Kidney (tissue), 14 donors: ENCODE data around the gene SLC39A11. TPM values are rescaled to one million over a fixed set of nuclear protein-coding genes. Genes with fewer than 3 reads are reported as not detected.

Experiments used
- DNase-seq, 5 donors: peaks; one replicate each; pipeline ENCODE4 v3.0.0-alpha.2; 2013 to 2020
- FAIRE-seq: peaks from 2 replicates; lab custom pipeline; 2012; peaks lifted over from hg19 to GRCh38; lab: Jason Lieb, UNC
- H3K27ac ChIP-seq, 2 donors: one replicate each; pipeline ENCODE4 v1.7.0; 2013; ENCODE audit warnings: low read depth in 2 of 2, low read length in 2 of 2, inconsistent platforms in 1 of 2
- H3K27me3 ChIP-seq: one replicate; pipeline ENCODE4 v1.7.1; 2013; ENCODE audit warnings: low read length, inconsistent platforms; ENCODE audit not compliant: control insufficient read depth, insufficient read depth
- H3K36me3 ChIP-seq, 3 donors: one replicate each; pipeline versions ENCODE4 v1.7.0 to v1.7.1; 2013; ENCODE audit warnings: low read length in 3 of 3, control low read depth in 1 of 3, inconsistent platforms in 1 of 3; ENCODE audit not compliant: insufficient read depth in 3 of 3, control insufficient read depth in 2 of 3
- H3K4me1 ChIP-seq, 3 donors: one replicate each; pipeline versions ENCODE4 v1.7.0 to v1.7.1; 2013; ENCODE audit warnings: low read length in 3 of 3, inconsistent platforms in 1 of 3, low read depth in 1 of 3; ENCODE audit not compliant: control insufficient read depth in 2 of 3, insufficient read depth in 2 of 3
- H3K4me3 ChIP-seq, 3 donors: one replicate each; pipeline versions ENCODE4 v1.7.0 to v1.8.1; 2013; ENCODE audit warnings: low read length in 3 of 3, control low read depth in 1 of 3, inconsistent platforms in 1 of 3
- H3K9ac ChIP-seq, 3 donors: one replicate each; pipeline versions ENCODE4 v1.7.0 to v1.7.1; 2013; ENCODE audit warnings: low read length in 3 of 3, control low read depth in 1 of 3, inconsistent platforms in 1 of 3
- H3K9me3 ChIP-seq, 3 donors: one replicate each; pipeline versions ENCODE4 v1.7.0 to v1.7.1; 2013; ENCODE audit warnings: low read length in 3 of 3, control low read depth in 1 of 3, inconsistent platforms in 1 of 3; ENCODE audit not compliant: control insufficient read depth in 2 of 3, insufficient read depth in 1 of 3
- intact Hi-C: fragments of 100-400 bp; cut with DNase I; formaldehyde crosslinking; loops from one replicate; pipeline ENCODE4 v1.11.1; 2022
- polyA plus RNA-seq: library from polyadenylated mRNA; stranded (reverse); fragments of 350-450 nt; fragmentation: Illumina TruSeq; extraction: RNeasy Lipid Tissue Mini Kit (QIAGEN cat#74804); gene quantifications from one replicate; pipeline ENCODE4 v1.2.3, GENCODE V29; 2014; ENCODE audit warnings: low read depth, low replicate concordance; ENCODE audit not compliant: insufficient read depth
- total RNA-seq: library from RNA; stranded (reverse); fragmentation: NEBNext Ultra II Directional; extraction: Animal tissue kit (Norgen Biotek cat#: 25700); gene quantifications from one replicate; pipeline ENCODE4 v1.2.1, GENCODE V29; 2021
- TF ChIP-seq, protein P1 (sequence below): IDR thresholded peaks from 3 replicates; pipeline ENCODE4 v1.5.1; 2012; ENCODE audit warnings: mild to moderate bottlenecking, moderate library complexity, borderline replicate concordance; ENCODE audit not compliant: insufficient read depth; ENCODE audit errors: extremely low read depth
- donor health status: control.
- donor health status: control.
- donor health status: control.
- donor health status: control.
- donor health status: control.
- donor health status: DM: yes; HTN: yes; CAD: no.
- donor health status: Normal renal cell carcinoma (clear cell type).

Gene SLC39A11
- total and polyA plus RNA-seq, 2 donors from 2014 or later = 19.7 to 37.2 TPM

DNA sequence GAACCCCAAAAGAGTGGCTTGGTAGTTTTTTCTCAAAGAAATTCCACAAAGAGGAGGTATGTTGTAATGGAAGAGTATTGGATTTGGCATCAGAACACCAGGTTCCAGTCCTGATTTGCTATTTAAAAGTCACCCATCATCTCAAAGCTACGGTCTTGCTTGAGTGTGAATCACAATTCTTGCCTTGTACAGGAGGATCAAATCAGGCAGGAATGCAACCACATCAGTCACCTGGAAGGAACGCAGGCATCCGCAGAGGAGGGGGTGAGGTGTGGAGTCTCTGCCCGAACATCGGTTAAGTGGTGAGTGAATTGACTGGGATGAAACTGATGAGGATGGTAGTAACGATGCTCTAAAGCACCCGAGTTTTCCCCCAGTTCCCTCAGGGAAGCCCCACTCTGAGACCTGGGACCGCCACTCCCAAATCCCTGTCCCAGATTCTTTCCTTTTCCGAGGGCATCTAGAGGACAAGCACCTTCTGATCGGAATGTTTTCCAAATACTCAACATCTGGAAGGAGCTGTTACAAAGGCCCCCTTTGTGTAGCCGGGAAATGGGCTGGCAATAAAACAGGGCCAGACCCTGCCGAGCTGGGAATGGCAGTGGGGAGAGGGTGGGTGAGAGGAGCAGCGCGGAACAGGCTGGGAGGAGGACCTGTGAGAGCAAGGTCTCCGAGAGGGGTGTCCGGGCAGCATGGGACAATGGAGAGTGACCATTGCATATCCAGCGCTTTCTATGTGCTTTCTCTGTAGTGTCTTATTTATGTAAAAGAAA is 469.6 kb downstream of the SLC39A11 start:
- TF ChIP-seq, protein P1, sequence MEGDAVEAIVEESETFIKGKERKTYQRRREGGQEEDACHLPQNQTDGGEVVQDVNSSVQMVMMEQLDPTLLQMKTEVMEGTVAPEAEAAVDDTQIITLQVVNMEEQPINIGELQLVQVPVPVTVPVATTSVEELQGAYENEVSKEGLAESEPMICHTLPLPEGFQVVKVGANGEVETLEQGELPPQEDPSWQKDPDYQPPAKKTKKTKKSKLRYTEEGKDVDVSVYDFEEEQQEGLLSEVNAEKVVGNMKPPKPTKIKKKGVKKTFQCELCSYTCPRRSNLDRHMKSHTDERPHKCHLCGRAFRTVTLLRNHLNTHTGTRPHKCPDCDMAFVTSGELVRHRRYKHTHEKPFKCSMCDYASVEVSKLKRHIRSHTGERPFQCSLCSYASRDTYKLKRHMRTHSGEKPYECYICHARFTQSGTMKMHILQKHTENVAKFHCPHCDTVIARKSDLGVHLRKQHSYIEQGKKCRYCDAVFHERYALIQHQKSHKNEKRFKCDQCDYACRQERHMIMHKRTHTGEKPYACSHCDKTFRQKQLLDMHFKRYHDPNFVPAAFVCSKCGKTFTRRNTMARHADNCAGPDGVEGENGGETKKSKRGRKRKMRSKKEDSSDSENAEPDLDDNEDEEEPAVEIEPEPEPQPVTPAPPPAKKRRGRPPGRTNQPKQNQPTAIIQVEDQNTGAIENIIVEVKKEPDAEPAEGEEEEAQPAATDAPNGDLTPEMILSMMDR = no peak
- DNase-seq (peak in 3 of 5 donors; percentile 27 to 41 (median 40)), FAIRE-seq (no peak)
- Histone ChIP-seq H3K4me1 (peaks cover 0 to under 1% (median 0%) of the 10 kb centered on the region in 3 donors), H3K9ac (no peak overlapping the region), H3K36me3 (no peaks in the 10 kb centered on the region), H3K27ac (no peak overlapping the region), H3K27me3 (no peaks in the 10 kb centered on the region), H3K9me3 (no peaks in the 10 kb centered on the region), H3K4me3 (no peak overlapping the region)
- intact Hi-C loops = no loop called here

DNA sequence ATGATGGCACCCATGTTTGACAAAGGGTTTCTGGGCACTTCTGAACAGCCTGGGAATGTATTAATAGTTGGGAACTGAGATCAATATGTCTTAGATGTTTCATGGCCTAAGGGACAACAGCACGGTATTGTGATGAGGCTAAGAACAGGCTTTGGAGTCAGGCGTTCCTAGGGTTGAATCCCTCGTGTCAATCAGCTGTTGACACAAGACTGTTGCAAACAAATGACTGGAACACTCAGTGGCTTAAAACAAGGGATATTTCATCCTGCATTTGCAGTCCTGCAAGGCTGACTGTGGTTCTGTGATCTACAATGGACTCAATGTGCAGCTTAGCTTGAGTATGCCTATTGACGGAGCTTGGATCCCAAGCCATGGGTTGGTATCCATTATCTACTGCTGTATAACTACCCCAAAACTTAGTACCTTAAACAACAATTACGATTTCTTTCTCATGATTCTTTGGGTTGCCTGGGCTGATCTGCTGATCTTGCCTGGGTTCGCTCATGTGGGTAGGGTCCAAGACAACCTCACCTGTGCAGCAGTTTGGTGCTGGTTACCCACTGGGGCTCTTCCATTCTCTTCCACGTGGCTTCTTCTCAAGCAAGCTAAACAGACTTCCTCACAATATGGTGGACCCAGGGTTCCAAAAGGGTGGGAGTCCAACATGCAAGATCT is 472.4 kb downstream of the SLC39A11 start:
- H3K27me3 ChIP-seq = no peaks in the 10 kb centered on the region
- H3K9me3 ChIP-seq = no peaks in the 10 kb centered on the region
- intact Hi-C loops = no loop called here
- no peak overlapping the region for H3K4me3 ChIP-seq
- no peak overlapping the region for H3K9ac ChIP-seq
- H3K27ac ChIP-seq = no peak overlapping the region
- TF ChIP-seq, protein P1 = no peak
- H3K4me1 ChIP-seq = peaks cover 0 to 3% (median 0%) of the 10 kb centered on the region in 3 donors
- no peak for FAIRE-seq
- no peak for DNase-seq
- H3K36me3 ChIP-seq = no peaks in the 10 kb centered on the region

DNA sequence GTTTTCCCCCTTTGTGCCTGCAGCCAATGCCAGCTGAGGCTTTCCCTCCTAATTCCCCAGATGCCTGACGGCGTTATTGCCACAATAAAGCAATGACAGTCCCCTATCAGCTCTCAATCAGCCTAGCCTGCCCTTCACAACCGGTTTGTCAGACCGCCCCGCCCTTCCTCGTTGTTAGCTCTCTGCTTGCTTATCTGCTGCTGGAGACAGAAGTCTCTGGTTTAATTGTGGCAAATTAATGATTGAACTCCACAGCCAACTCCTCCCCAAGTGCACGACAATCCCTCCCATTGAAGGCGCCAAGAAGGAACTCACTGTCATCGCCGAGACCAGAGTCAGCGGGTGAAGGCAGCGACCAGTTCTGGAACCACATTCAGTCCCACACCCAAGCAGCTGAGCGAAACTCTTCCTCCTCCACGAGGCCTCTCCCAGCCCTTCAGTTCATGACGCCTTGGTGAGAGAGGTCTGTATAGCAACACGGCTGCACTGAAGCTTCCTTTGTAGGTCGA is 474.4 kb downstream of the SLC39A11 start:
- intact Hi-C loops = no loop called here
- no peaks in the 10 kb centered on the region for H3K27me3 ChIP-seq
- H3K36me3 ChIP-seq = no peaks in the 10 kb centered on the region
- no peak overlapping the region for H3K9ac ChIP-seq
- no peak overlapping the region for H3K27ac ChIP-seq
- TF ChIP-seq, protein P1 = no peak
- no peaks in the 10 kb centered on the region for H3K9me3 ChIP-seq
- peaks cover 0 to 3% (median 2%) of the 10 kb centered on the region in 3 donors for H3K4me1 ChIP-seq
- H3K4me3 ChIP-seq = peak overlapping the region in 2 of 3 donors; percentile 24 to 32
- FAIRE-seq = no peak
- peak; percentile 55 to 82 (median 71) for DNase-seq
